ENCODE results near the gene PVALB. TPM values are rescaled to one million over a fixed set of nuclear protein-coding genes. Genes with fewer than 3 reads are reported as not detected.
"Not testable (repeated sequence)": the region's sequence is repeated elsewhere in the genome, so short reads cannot be mapped to it uniquely, and the experiment has no call there.

Gene PVALB
- total and polyA plus RNA-seq, 4 donors, result 10.0 to 22.8 (median 13.7) TPM

- WGBS (ENCODE audit: insufficient coverage), result 40% methylated on average over 2 of the region's 11 CpGs
- Histone ChIP-seq H3K4me3 (ENCODE audit: low read depth, low read length) (no peak overlapping the region), H3K9me3 (ENCODE audit: control insufficient read depth, insufficient read depth, low read length) (no peaks in the 10 kb centered on the region)
Measured at GRCh38 chr22:36760786-36761185, 56.0 kb downstream of the PVALB start.

GRCh38 chr22:36759481-36760159 lies 57.2 kb downstream of the PVALB start:
- Histone ChIP-seq H3K4me3 (ENCODE audit: low read depth, low read length) (no peak overlapping the region), H3K27ac (ENCODE audit: low read depth, low read length) (no peak overlapping the region), H3K4me1 (ENCODE audit: control insufficient read depth, insufficient read depth, low read length) (peaks cover 23% of the 10 kb centered on the region), H3K9me3 (ENCODE audit: control insufficient read depth, insufficient read depth, low read length) (no peaks in the 10 kb centered on the region), H3K27me3 (ENCODE audit: control insufficient read depth, insufficient read depth, low read length) (no peaks in the 10 kb centered on the region), H3K36me3 (ENCODE audit: control insufficient read depth, insufficient read depth, low read length) (peaks cover 40% of the 10 kb centered on the region)
- DNase-seq (ENCODE audit: low read depth in 4 of 6, low spot score in 6 of 6), result no peak
- WGBS (ENCODE audit: insufficient coverage), result 86% methylated on average over 16 of the region's 19 CpGs

More at GRCh38 chr22:36760786-36761185, 56.0 kb downstream of the PVALB start:
- peaks cover 52% of the 10 kb centered on the region for H3K36me3 ChIP-seq (ENCODE audit: control insufficient read depth, insufficient read depth, low read length)
- H3K4me1 ChIP-seq (ENCODE audit: control insufficient read depth, insufficient read depth, low read length), result peaks cover 23% of the 10 kb centered on the region
- no peak overlapping the region for H3K27ac ChIP-seq (ENCODE audit: low read depth, low read length)
- peak in 2 of 6 donors; percentile 29 to 92 for DNase-seq (ENCODE audit: low read depth in 4 of 6, low spot score in 6 of 6)
- H3K27me3 ChIP-seq (ENCODE audit: control insufficient read depth, insufficient read depth, low read length), result no peaks in the 10 kb centered on the region

GRCh38 chr22:36758792-36759271 lies 58.0 kb downstream of the PVALB start:
- DNase-seq (ENCODE audit: low read depth in 4 of 6, low spot score in 6 of 6), result no peak
- WGBS (ENCODE audit: insufficient coverage), result 80% methylated on average over 15 of the region's 15 CpGs
- H3K4me1 ChIP-seq (ENCODE audit: control insufficient read depth, insufficient read depth, low read length), result peaks cover 23% of the 10 kb centered on the region
- H3K27ac ChIP-seq (ENCODE audit: low read depth, low read length), result no peak overlapping the region
- H3K4me3 ChIP-seq (ENCODE audit: low read depth, low read length), result no peak overlapping the region
- no peaks in the 10 kb centered on the region for H3K27me3 ChIP-seq (ENCODE audit: control insufficient read depth, insufficient read depth, low read length)
- H3K9me3 ChIP-seq (ENCODE audit: control insufficient read depth, insufficient read depth, low read length), result no peaks in the 10 kb centered on the region
- peaks cover 33% of the 10 kb centered on the region for H3K36me3 ChIP-seq (ENCODE audit: control insufficient read depth, insufficient read depth, low read length)

- Histone ChIP-seq H3K27me3 (ENCODE audit: control insufficient read depth, insufficient read depth, low read length) (no peaks in the 10 kb centered on the region), H3K4me1 (ENCODE audit: control insufficient read depth, insufficient read depth, low read length) (peaks cover 23% of the 10 kb centered on the region), H3K36me3 (ENCODE audit: control insufficient read depth, insufficient read depth, low read length) (peaks cover 24% of the 10 kb centered on the region), H3K27ac (ENCODE audit: low read depth, low read length) (no peak overlapping the region), H3K9me3 (ENCODE audit: control insufficient read depth, insufficient read depth, low read length) (no peaks in the 10 kb centered on the region), H3K4me3 (ENCODE audit: low read depth, low read length) (no peak overlapping the region)
- 49% methylated on average over 15 of the region's 19 CpGs for WGBS (ENCODE audit: insufficient coverage)
- DNase-seq (ENCODE audit: low read depth in 4 of 6, low spot score in 6 of 6), result peak in 3 of 6 donors; percentile 22 to 77 (median 65)
Measured at GRCh38 chr22:36757668-36758211, 59.1 kb downstream of the PVALB start.

- no peak for DNase-seq (ENCODE audit: low read depth in 4 of 6, low spot score in 6 of 6)
- no peak overlapping the region for H3K27ac ChIP-seq (ENCODE audit: low read depth, low read length)
- no peak overlapping the region for H3K4me3 ChIP-seq (ENCODE audit: low read depth, low read length)
- peaks cover 23% of the 10 kb centered on the region for H3K4me1 ChIP-seq (ENCODE audit: control insufficient read depth, insufficient read depth, low read length)
- 60% methylated on average over 19 of the region's 28 CpGs for WGBS (ENCODE audit: insufficient coverage)
- no peaks in the 10 kb centered on the region for H3K9me3 ChIP-seq (ENCODE audit: control insufficient read depth, insufficient read depth, low read length)
- peaks cover 20% of the 10 kb centered on the region for H3K36me3 ChIP-seq (ENCODE audit: control insufficient read depth, insufficient read depth, low read length)
- H3K27me3 ChIP-seq (ENCODE audit: control insufficient read depth, insufficient read depth, low read length), result no peaks in the 10 kb centered on the region
Measured at GRCh38 chr22:36756746-36757655, 59.8 kb downstream of the PVALB start.

GRCh38 chr22:36756031-36756430 lies 60.8 kb downstream of the PVALB start:
- WGBS (ENCODE audit: insufficient coverage), result 76% methylated on average over 7 of the region's 7 CpGs
- no peaks in the 10 kb centered on the region for H3K9me3 ChIP-seq (ENCODE audit: control insufficient read depth, insufficient read depth, low read length)
- no peaks in the 10 kb centered on the region for H3K27me3 ChIP-seq (ENCODE audit: control insufficient read depth, insufficient read depth, low read length)
- H3K36me3 ChIP-seq (ENCODE audit: control insufficient read depth, insufficient read depth, low read length), result peaks cover 17% of the 10 kb centered on the region
- DNase-seq (ENCODE audit: low read depth in 4 of 6, low spot score in 6 of 6), result no peak
- H3K4me3 ChIP-seq (ENCODE audit: low read depth, low read length), result no peak overlapping the region
- H3K4me1 ChIP-seq (ENCODE audit: control insufficient read depth, insufficient read depth, low read length), result peaks cover 23% of the 10 kb centered on the region
- H3K27ac ChIP-seq (ENCODE audit: low read depth, low read length), result no peak overlapping the region

GRCh38 chr22:36755316-36755715 lies 61.5 kb downstream of the PVALB start:
- H3K27ac ChIP-seq (ENCODE audit: low read depth, low read length), result no peak overlapping the region
- 92% methylated on average over 4 of the region's 6 CpGs for WGBS (ENCODE audit: insufficient coverage)
- no peaks in the 10 kb centered on the region for H3K9me3 ChIP-seq (ENCODE audit: control insufficient read depth, insufficient read depth, low read length)
- DNase-seq (ENCODE audit: low read depth in 4 of 6, low spot score in 6 of 6), result no peak
- H3K27me3 ChIP-seq (ENCODE audit: control insufficient read depth, insufficient read depth, low read length), result no peaks in the 10 kb centered on the region
- H3K4me3 ChIP-seq (ENCODE audit: low read depth, low read length), result no peak overlapping the region
- H3K4me1 ChIP-seq (ENCODE audit: control insufficient read depth, insufficient read depth, low read length), result peaks cover 23% of the 10 kb centered on the region
- H3K36me3 ChIP-seq (ENCODE audit: control insufficient read depth, insufficient read depth, low read length), result peaks cover 17% of the 10 kb centered on the region

- DNase-seq (ENCODE audit: low read depth in 4 of 6, low spot score in 6 of 6); H3K4me3 ChIP-seq (ENCODE audit: low read depth, low read length); H3K27me3 ChIP-seq (ENCODE audit: control insufficient read depth, insufficient read depth, low read length); H3K9me3 ChIP-seq (ENCODE audit: control insufficient read depth, insufficient read depth, low read length); H3K27ac ChIP-seq (ENCODE audit: low read depth, low read length): not testable (repeated sequence)
- Histone ChIP-seq H3K4me1 (ENCODE audit: control insufficient read depth, insufficient read depth, low read length) (peaks cover 27% of the 10 kb centered on the region), H3K36me3 (ENCODE audit: control insufficient read depth, insufficient read depth, low read length) (peaks cover 16% of the 10 kb centered on the region)
- 94% methylated on average over 8 of the region's 9 CpGs for WGBS (ENCODE audit: insufficient coverage)
Measured at GRCh38 chr22:36754881-36755280, 62.0 kb downstream of the PVALB start.

- WGBS (ENCODE audit: insufficient coverage), result 80% methylated on average over 12 of the region's 12 CpGs
- H3K4me3 ChIP-seq (ENCODE audit: low read depth, low read length), result no peak overlapping the region
- DNase-seq (ENCODE audit: low read depth in 4 of 6, low spot score in 6 of 6), result no peak
- peaks cover 30% of the 10 kb centered on the region for H3K4me1 ChIP-seq (ENCODE audit: control insufficient read depth, insufficient read depth, low read length)
- peaks cover 10% of the 10 kb centered on the region for H3K36me3 ChIP-seq (ENCODE audit: control insufficient read depth, insufficient read depth, low read length)
- H3K27me3 ChIP-seq (ENCODE audit: control insufficient read depth, insufficient read depth, low read length), result no peaks in the 10 kb centered on the region
- no peaks in the 10 kb centered on the region for H3K9me3 ChIP-seq (ENCODE audit: control insufficient read depth, insufficient read depth, low read length)
- no peak overlapping the region for H3K27ac ChIP-seq (ENCODE audit: low read depth, low read length)
Measured at GRCh38 chr22:36753916-36754315, 62.9 kb downstream of the PVALB start.
